Measurements from ENCODE around the gene TRIAP1. TPM values are rescaled to one million over a fixed set of nuclear protein-coding genes. Genes with fewer than 3 reads are reported as not detected.

The TRIAP1 gene
- total RNA-seq, 1 donor from 2014 or later: 12.9 TPM

DNA sequence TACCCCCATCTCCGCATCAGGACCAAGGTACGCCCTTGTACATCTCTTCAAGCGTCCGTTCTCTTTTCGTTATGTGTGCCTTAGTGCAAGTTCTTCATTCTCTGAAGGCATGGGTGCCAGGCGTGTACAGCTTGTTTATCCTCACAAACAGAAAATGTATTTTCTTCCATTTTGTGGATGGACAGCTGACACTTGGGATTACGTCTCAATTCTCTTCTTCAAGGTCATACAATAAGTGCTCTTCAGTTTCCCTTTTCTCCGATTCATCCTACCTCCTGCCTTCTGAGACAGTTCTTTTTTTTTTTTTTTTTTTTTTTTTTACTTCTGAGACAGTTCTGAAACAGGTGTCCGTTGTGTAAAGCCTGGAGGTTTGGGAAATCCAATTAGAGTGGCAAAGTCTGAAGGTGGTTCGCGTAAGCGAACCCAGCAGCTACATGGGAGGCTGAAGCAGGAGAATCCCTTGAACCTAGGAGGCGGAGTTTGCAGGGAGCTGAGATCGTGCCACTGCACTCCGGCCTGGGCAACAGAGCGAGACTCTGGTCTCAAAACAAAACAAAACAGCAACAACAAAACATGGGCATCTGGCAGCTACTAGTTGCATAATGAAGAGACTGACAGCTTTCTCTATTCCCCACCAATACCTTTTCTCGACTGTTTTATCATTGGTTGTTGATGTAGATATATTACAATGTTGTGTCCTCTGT, 7.5 kb downstream of the TRIAP1 start:
- ATAC-seq: peak; percentile 3
- DNase-seq (ENCODE audit: low spot score): no peak
- intact Hi-C loops (cut with DNase I): no loop called here

DNA sequence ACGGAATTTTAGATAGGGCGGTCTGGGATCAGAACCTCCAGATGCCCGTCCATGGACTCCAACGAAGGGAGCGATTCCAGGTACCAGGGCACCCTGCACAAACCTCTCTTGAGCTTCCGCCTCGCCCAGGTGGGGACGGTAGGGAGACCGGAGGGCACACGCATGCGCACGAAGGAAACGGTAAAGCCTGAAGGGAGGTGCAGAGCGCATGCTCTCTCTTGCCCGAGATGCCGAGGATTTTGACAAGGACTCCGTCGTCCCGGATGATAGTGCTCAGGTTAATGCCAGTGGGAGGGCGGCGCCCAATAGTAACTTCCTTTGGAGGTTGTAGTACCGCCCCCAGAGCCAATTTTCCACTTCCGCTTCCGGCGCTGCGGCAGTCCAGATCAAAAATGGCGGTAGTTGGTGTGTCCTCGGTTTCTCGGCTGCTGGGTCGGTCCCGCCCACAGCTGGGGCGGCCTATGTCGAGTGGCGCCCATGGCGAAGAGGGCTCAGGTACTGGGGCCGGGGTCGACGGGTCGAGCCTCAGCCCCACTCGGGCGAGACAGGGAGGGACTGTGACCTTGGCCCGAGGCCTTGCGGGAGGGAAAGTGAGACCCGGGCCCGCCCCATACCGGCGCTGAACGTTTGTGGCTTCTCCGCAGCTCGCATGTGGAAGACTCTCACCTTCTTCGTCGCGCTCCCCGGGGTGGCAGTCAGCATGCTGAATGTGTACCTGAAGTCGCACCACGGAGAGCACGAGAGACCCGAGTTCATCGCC, 8.3 kb downstream of the TRIAP1 start, which contains the start of gene COX6A1:
COX6A1 (plus strand) TSS at position 379 of the 760 bp plus-strand sequence; CDS start at position 393, 14 bp downstream.
- DNase-seq (ENCODE audit: low spot score): peak; percentile 94
- intact Hi-C loops (cut with DNase I): no loop called here
- ATAC-seq: peak; percentile 98

GRCh38 chr12:120432772-120433525, 13.2 kb downstream of the TRIAP1 start:
- intact Hi-C loops (cut with DNase I): loop anchor here (5.0 kb wide), 1 partner anchor 76 kb away; no protein-coding TSS in a partner anchor
- DNase-seq (ENCODE audit: low spot score) (no peak), ATAC-seq (no peak)

DNA sequence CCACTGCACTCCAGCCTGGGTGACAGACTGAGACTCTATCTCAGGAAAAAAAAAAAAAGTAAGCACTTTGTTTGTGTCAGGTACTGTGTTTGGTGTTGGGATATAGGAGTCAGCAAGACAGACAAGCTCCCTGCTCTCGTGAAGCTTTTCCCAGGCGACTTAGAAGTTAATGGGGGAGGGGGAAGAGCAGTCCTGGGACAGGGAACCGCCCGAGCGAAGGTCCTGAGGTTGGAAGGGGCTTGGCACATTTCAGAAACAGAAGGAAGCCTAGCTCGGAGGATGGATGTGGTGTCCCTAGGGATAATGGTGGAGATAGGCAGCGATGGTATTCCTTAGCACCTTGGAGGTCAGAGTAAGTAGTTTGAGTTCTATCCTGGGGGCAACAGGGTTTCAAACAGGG, 16.8 kb downstream of the TRIAP1 start:
- ATAC-seq (no peak), DNase-seq (ENCODE audit: low spot score) (no peak)
- intact Hi-C loops (cut with DNase I): no loop called here

GRCh38 chr12:120428597-120429229, 17.5 kb downstream of the TRIAP1 start:
- no peak for DNase-seq (ENCODE audit: low spot score)
- intact Hi-C loops (cut with DNase I): no loop called here
- no peak for ATAC-seq

DNA sequence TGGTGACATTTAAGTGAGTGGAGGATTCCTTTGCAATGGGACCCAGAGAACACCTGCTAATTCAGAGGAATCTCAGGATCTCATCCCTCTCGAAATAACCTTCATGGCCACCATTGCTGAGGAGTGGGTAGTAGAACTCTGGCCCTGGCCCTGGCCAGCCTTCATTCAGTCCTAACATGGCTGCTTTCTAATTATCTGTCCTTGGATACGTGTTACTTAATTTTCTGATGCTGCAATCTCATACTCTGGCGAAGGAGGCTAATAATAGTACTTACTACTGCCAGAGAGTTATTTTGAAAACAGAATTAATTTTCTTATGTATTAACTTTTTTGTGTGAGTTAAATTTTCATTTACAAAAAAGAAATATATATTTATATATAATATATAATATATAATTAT, 20.4 kb downstream of the TRIAP1 start:
- intact Hi-C loops (cut with DNase I): no loop called here
- DNase-seq (ENCODE audit: low spot score) (no peak), ATAC-seq (no peak)

GRCh38 chr12:120422892-120423456, 23.2 kb downstream of the TRIAP1 start:
- intact Hi-C loops (cut with DNase I): no loop called here
- no peak for DNase-seq (ENCODE audit: low spot score)
- ATAC-seq: no peak

DNA sequence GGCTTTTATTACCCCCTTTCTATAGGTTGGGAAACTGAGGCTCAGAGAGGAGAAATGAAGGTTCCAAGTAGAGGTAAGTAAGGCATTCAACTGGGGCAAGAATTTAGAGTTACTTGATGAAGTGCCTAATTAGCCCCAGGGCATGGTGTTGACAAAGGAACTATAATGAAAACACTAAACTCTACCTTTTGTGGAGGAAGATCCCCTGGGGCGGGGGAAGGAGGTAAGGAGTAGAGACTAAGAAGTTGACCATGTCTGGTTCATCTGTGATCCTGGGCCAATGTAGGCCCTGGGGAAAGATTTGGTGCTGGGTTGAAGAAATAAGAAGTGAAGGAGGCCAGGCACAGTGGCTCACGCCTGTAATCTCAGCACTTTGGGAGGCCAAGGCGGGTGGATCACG, 24.5 kb downstream of the TRIAP1 start:
- DNase-seq (ENCODE audit: low spot score) (no peak), ATAC-seq (no peak)
- intact Hi-C loops (cut with DNase I): no loop called here

GRCh38 chr12:120417917-120418580, 28.1 kb downstream of the TRIAP1 start:
- intact Hi-C loops (cut with DNase I): no loop called here
- DNase-seq (ENCODE audit: low spot score): no peak
- no peak for ATAC-seq

GRCh38 chr12:120416490-120417216, 29.5 kb downstream of the TRIAP1 start:
- intact Hi-C loops (cut with DNase I): no loop called here
- no peak for DNase-seq (ENCODE audit: low spot score)

GRCh38 chr12:120413901-120414695, 32.1 kb downstream of the TRIAP1 start:
- no peak for DNase-seq (ENCODE audit: low spot score)
- intact Hi-C loops (cut with DNase I): no loop called here
- ATAC-seq: no peak

More at GRCh38 chr12:120416490-120417216, 29.5 kb downstream of the TRIAP1 start:
- ATAC-seq: no peak

GRCh38 chr12:120412421-120412820, 33.8 kb downstream of the TRIAP1 start:
- ATAC-seq: no peak
- intact Hi-C loops (cut with DNase I): no loop called here

GRCh38 chr12:120408771-120409170, 37.4 kb downstream of the TRIAP1 start:
- no peak for ATAC-seq
- no peak for DNase-seq (ENCODE audit: low spot score)
- intact Hi-C loops (cut with DNase I): no loop called here

More at GRCh38 chr12:120412421-120412820, 33.8 kb downstream of the TRIAP1 start:
- DNase-seq (ENCODE audit: low spot score): no peak

GRCh38 chr12:120406553-120406952, 39.6 kb downstream of the TRIAP1 start:
- DNase-seq (ENCODE audit: low spot score): no peak
- ATAC-seq: no peak
- intact Hi-C loops (cut with DNase I): no loop called here

DNA sequence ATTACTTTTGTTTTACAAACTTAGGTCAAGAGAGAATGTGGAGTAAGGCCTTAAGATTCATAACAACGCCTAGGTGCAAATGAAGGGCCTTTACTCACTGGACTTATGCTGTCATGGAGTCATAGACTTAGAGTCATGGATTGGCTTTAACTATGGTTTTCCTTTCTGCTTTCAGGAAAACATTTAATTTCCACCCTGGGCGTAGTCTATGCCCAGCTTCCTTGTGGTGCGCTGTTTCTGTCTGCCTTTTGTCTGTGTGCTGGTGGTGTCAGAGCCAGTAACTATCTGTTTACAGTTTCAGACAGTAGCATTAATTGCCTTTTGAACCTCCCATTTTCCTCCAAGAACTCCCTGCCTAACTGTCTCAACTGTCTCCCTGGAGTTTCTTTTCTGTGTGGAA, 40.1 kb downstream of the TRIAP1 start:
- DNase-seq (ENCODE audit: low spot score): no peak
- intact Hi-C loops (cut with DNase I): no loop called here
- no peak for ATAC-seq

- no peak for ATAC-seq
- DNase-seq (ENCODE audit: low spot score): no peak
- intact Hi-C loops (cut with DNase I): no loop called here
Observed at GRCh38 chr12:120404271-120404670, 41.9 kb downstream of the TRIAP1 start.

GRCh38 chr12:120403869-120404268, 42.3 kb downstream of the TRIAP1 start:
- intact Hi-C loops (cut with DNase I): no loop called here
- DNase-seq (ENCODE audit: low spot score) (no peak), ATAC-seq (no peak)
